Measurements from ENCODE around the gene R3HDM4. TPM values are rescaled to one million over a fixed set of nuclear protein-coding genes. Genes with fewer than 3 reads are reported as not detected.
"Not testable (repeated sequence)": the region's sequence is repeated elsewhere in the genome, so short reads cannot be mapped to it uniquely, and the experiment has no call there.

The R3HDM4 gene
- total RNA-seq, 1 donor from 2014 or later, result 47.5 TPM

DNA sequence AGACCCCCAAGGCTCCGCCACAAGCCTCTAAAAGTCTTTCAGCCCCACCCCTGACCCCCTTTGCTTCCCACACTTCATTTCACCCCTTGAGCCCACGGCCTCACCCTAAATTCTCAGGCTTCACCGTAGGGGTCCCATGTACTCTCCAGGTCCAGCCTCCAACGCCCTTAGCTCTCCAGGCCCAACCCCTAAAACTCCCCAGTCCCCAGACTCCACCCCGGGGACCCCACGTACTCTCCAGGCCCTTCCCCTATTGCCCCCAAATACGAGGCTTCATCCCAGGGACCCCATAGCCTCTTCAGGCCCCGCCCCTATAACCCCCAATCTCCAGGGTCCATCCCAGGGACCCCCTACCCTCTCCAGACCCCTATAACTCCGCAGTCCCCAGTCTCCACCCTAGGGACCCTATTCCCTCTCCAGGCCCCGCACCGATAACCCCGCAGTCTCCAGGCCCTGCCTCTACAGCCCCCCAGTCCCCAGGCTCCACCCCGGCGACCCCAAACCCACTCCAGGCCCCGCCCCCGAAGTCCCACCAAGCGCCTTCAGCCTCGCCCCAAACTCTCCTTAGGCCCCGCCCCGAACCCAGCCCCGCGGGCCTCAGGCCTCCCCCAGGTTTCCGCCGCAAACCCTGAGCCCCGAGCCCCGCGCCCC is 20.7 kb downstream of the R3HDM4 start:
- DNase-seq (ENCODE audit: low spot score), result no peak

- not testable (repeated sequence) for DNase-seq (ENCODE audit: low spot score)
Measured at GRCh38 chr19:891421-892200, 21.4 kb downstream of the R3HDM4 start.

- no peak for DNase-seq (ENCODE audit: low spot score)
Measured at GRCh38 chr19:890831-891230, 22.2 kb downstream of the R3HDM4 start.

- no peak for DNase-seq (ENCODE audit: low spot score)
Measured at GRCh38 chr19:889662-890295, 23.2 kb downstream of the R3HDM4 start.

DNA sequence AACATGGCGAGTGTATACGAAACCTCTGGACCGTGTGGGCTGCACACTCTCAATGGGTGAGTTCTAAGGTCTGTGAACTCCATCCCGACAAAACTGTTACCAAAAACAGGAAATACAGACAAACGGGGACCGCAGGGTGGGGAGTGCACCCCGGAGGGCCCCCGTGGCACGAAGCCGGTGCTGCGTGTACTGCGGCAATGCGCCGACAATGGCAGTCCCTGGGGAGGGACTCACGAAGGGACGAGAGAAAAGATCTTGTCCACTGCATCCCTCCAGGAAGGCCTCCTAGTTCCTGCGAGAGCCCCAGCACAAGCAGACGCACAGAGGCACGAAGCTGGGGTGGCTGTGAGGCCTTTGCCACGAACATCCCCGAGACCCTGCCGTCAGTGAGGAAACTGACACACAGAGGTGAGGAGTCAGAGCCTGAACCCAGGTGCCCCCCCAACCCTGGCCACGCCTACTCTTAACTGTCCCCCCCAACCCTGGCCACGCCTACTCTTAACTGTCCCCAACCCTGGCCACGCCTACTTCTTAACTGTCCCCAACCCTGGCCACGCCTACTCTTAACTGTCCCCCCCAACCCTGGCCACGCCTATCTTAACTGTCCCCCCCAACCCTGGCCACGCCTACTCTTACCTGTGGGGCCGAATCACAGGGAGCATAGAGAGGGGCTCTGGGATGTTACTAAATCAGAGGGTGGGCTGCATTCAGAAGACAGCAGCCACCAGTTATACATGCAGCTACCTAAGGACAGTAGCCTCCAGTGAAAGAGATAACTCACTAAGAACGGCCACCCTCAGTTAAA is 24.2 kb downstream of the R3HDM4 start:
- no peak for DNase-seq (ENCODE audit: low spot score)

- DNase-seq (ENCODE audit: low spot score), result no peak
Measured at GRCh38 chr19:887599-887998, 25.4 kb downstream of the R3HDM4 start.

DNA sequence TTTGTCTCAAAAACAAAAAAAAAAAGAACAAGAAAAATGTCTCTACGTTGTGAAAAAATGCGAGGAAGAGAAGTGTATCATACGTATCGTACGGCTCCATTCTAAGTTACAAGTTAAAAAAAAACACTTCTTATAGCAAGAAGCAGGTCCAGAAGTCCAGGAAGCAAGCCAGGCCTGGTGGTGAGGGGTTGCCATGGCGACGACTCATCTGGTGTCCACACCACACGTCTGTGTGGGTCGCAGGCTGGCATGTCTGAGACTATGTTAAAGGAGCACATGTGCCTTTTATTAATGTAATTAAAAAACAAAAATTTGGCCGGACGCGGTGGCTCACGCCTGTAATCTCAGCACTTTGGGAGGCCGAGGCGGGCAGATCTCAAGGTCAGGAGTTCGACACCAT is 25.9 kb downstream of the R3HDM4 start:
- no peak for DNase-seq (ENCODE audit: low spot score)

DNA sequence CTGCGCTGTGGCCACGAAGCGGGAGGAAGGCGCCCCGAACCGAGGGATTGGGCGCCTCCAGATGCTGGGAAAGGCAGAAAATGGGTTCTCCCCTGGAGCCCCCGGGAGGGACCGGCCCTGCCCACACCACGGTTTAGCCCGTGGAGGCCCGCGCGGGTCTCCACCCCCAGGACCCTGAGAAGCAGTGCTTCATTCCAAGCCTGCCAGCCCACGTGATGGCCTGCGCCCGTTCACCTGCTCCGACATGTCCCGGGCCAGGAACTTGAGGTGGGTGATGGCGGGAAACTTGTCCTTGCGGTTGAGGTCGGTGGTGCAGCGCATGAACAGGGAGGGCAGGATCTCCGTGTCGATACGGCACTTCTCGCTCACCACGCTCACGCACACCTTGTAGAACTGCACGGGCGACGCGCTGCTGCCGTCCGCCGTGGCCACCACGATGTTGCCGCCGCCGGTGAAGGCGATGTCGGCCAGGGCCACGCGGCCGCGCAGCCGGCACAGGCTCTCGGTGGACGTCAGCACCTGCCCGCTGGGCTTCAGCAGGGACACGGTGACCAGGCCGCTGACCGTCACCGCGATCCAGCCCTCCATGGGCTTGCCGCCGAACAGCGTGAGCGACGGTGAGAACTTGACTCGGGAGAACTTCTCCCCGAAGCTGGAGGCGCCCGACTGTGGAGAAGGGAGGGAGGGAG is 27.3 kb downstream of the R3HDM4 start:
- DNase-seq (ENCODE audit: low spot score), result no peak

DNA sequence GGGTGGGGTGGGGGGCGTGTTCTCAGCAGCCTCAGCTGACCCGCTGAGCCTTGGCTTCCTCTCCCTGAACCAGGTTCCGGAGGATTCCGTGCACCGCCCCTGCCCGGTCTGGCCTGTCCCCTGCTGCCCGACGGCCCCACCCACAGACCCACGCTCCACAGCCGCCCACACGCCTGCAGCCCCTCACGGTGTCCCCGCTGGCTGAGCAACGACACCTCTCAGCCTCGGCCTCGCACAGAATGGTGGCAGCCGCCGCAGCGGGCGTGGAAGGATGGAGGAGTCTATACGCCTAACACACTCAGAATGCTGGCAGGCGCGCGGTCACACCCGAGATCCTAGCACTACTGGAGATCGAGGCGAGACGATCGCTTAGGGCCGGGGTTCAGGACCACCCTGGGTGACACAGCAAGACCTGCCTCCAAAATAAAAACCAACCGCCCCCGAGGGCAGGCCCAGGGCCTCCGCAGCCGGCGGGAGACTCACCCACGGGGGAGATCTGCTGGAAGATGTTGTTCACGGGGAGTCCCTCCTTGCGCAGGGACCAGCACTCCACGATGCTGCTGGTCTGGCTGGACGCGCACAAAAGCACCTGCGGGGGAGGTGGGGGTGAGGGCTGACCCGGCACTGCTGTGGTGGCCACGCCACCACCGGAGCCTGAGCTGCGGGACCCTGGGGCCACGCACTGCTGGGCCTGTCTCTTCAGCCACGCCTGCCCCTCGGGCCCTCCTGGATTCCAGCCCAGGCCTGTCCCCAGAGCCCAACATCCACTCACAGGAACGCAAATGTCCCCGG is 28.4 kb downstream of the R3HDM4 start:
- no peak for DNase-seq (ENCODE audit: low spot score)

- DNase-seq (ENCODE audit: low spot score), result no peak
Measured at GRCh38 chr19:883661-884211, 29.3 kb downstream of the R3HDM4 start.

- DNase-seq (ENCODE audit: low spot score), result no peak
Measured at GRCh38 chr19:882871-883497, 30.0 kb downstream of the R3HDM4 start.

GRCh38 chr19:881385-882071 is 31.5 kb downstream of the R3HDM4 start:
- no peak for DNase-seq (ENCODE audit: low spot score)

DNA sequence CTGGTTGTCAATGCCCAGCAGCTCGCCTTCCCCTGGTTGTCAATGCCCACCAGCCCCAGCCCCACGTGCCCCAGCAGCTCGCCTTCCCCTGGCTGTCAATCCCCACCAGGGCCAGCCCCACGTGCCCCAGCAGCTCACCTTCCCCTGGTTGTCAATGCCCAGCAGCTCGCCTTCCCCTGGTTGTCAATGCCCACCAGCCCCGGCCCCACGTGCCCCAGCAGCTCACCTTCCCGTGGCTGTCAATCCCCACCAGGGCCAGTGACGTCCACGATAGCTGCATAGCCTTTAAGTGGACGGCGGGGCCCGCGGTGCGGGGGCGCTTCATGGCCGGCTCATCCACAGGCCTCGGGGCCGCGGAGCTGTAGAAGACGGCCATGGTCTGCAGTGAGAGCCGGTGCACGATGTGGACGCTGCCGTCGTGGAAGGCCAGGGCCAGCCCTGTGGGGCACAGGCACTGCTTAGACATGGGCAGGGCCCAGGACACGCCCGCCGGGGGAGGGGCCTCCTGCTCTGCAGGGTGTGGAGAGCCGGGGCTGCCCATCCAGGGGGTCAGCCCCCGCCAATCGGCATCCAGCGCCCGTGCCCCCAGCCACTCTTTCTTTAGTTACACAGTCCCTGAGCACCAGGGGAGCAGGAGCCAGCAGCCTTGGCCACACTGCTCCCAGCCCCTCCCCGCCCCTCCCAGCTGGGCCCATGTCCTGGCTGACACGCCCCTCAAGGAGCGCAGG is 33.1 kb downstream of the R3HDM4 start:
- no peak for DNase-seq (ENCODE audit: low spot score)

DNA sequence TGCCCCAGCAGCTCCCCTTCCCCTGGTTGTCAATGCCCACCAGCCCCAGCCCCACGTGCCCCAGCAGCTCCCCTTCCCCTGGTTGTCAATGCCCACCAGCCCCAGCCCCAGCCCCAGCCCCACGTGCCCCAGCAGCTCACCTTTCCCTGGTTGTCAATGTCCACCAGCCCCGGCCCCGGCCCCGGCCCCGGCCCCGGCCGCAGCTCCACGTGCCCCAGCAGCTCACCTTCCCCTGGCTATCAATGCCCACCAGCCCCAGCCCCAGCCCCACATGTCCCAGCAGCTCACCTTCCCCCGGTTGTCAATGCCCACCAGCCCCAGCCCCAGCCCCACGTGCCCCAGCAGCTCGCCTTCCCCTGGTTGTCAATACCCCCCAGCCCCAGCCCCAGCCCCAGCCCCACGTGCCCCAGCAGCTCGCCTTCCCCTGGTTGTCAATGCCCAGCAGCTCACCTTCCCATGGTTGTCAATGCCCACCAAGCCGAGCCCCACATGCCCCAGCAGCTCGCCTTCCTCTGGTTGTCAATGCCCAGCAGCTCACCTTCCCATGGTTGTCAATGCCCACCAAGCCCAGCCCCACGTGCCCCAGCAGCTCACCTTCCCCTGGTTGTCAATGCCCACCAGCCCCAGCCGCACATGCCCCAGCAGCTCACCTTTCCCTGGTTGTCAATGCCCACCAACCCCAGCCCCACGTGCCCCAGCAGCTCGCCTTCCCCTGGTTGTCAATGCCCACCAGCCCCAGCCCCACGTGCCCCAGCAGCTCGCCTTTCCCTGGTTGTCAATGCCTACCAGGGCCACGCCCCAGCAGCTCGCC is 34.1 kb downstream of the R3HDM4 start:
- not testable (repeated sequence) for DNase-seq (ENCODE audit: low spot score)

GRCh38 chr19:877992-878660 is 34.9 kb downstream of the R3HDM4 start:
- not testable (repeated sequence) for DNase-seq (ENCODE audit: low spot score)

GRCh38 chr19:876780-877314 is 36.2 kb downstream of the R3HDM4 start:
- no peak for DNase-seq (ENCODE audit: low spot score)

DNA sequence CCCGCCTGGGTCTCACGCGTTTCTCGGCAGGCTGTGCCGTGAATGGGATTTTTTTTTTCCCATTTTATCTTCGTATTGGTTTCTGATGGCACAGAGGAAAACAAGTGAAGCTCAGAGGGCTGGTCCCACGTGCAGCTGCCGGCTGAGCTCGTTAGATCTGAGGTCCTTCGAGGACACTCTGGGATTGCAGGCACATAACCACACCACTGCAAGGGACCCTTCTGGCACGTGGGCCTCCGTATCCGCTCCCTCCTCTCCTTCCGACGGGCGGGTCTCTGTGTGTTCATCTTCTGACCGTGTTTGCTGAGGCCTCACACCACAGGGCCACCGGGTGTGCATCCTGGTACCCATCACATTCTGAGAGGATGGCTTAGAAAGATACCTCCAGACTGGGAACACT is 36.9 kb downstream of the R3HDM4 start:
- no peak for DNase-seq (ENCODE audit: low spot score)

Measured in mucosa of gallbladder (tissue), 1 donor.